GM12874 (cell line): Measurements from ENCODE around the gene EHD4.

Experiments
- CTCF ChIP-seq: IDR thresholded peaks from 2 replicates; pipeline ENCODE4 v1.5.1; 2011; ENCODE audit warnings: low read depth, mild to moderate bottlenecking, control low read depth, low read length, moderate library complexity; ENCODE audit not compliant: insufficient read depth

EHD4 gene

GRCh38 chr15:41919954-41920538 lies 52.3 kb downstream of the EHD4 start:
- no peak for TF ChIP-seq CTCF

GRCh38 chr15:41919201-41919820 lies 53.0 kb downstream of the EHD4 start:
- TF ChIP-seq CTCF: no peak

- TF ChIP-seq CTCF: no peak
Observed at GRCh38 chr15:41918506-41919126, 53.7 kb downstream of the EHD4 start.

- TF ChIP-seq CTCF: no peak
Observed at GRCh38 chr15:41917767-41918430, 54.5 kb downstream of the EHD4 start.

- TF ChIP-seq CTCF: no peak
Observed at GRCh38 chr15:41915255-41915994, 56.9 kb downstream of the EHD4 start.

- no peak for TF ChIP-seq CTCF
Observed at GRCh38 chr15:41914411-41914810, 57.9 kb downstream of the EHD4 start.

- TF ChIP-seq CTCF: no peak
Observed at GRCh38 chr15:41913256-41913655, 59.1 kb downstream of the EHD4 start.
